ENCODE results near the gene ARHGAP21.
"Not testable (repeated sequence)": the region's sequence is repeated elsewhere in the genome, so short reads cannot be mapped to it uniquely, and the experiment has no call there.

The ARHGAP21 gene

DNA sequence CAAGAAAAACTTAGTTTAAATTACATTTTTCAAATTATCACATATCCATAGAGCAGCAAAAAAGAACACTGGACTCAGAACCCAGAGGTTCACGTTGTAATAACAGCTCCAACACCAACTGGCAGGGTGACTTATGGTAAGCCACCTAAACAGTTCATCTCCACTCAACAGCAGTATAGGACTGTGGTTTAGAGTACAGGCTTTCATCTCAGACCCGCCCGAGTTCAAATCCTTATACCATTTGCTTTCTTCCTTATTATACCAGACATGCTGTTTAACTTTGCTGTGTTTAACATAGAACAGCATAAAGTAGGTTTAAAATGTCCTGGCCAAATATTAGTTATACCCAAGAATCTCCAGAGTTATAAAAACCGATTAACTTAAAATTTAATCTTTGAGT is 97.9 kb downstream of the ARHGAP21 start:
- no peak for DNase-seq

DNA sequence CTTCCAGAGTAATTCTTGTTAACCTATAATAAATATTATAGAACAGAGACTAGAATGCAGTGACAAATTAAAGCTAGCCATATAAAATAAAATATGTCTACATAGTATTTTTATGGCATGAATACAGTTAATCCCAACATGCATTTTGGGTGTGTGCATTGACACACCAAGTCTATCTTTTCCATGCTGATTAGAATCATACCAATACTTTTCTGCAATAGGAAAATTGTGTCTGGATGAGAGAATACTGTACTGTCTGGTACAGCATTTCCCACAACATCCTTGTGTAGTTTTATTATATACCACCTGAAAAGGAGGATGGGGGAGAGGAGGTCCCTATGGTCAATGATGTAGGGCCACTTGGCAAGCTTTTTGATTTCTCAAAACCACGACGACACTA is 100.3 kb downstream of the ARHGAP21 start:
- DNase-seq: no peak

DNA sequence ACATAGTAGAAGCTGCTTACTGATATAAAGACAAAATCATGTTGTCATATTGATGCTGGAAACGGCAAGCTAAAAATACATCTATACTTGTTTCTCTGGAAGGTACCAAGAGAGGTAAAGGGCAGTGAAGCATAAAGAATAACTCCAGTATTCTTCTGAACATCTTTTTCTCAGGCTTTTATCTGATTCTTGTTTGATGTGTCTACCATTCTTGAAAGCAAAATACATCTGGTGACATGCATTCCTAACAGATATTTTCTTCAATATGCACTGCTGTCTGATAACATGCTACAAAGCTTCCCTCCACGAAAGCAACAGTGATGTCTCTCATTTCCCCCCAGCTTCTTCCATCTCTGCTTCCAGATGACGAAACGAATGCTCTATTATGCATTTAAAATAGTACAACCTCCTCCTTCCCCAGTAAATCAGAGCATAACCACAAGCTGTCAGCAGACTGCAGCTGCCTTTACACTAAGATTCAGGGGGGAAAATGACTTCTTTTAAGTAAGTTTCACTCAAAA is 100.8 kb downstream of the ARHGAP21 start:
- DNase-seq: peak; percentile 57

DNA sequence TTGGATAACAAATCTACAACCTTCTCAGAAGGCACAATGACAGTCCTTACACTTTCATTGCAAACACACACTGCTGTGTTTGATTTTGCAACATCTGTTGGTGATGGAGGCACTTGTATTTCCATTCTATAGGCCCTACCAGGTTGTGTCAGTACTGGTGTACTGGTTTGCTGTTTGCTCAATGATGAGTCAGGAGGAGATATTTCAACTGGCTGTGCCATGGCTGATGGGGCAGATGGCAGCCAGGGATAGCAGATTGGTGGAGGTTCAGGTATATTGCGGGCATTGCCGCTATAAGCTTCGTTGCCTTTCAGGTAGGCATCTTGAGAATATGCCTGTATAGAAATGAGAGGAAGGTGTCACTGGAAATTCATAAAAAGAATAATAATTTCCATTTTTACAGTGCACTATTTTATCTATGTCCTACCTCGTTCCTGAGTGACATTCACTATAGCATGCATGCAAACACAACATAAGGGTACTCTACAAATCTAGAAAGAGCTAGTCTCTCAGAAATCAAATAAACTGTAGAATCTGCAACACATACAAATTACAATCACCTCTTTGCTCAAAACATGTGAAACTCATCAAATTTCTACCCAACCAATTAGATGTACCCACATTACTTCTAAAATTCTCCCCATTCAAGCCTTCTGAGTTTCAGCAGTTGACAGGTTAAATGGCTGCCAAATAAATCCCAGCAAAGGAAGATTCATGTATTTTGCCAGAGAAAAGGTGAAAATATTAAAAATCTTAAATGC is 102.5 kb downstream of the ARHGAP21 start:
- DNase-seq: not testable (repeated sequence)

DNA sequence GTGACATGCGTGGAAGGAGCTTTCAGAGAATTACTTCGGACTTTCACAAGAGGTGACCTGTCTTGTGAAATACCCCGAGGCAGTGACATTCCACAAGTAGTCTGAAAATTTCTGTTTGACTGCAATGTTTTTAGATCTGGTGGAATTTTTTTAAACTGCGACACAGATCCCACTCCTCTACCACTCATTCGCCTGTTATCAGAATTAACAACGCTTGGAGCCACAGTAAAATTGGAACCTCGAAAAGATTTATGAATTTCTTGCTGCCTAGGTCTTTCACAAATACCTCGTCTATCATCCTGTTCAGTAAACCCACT is 103.7 kb downstream of the ARHGAP21 start:
- DNase-seq: not testable (repeated sequence)

DNA sequence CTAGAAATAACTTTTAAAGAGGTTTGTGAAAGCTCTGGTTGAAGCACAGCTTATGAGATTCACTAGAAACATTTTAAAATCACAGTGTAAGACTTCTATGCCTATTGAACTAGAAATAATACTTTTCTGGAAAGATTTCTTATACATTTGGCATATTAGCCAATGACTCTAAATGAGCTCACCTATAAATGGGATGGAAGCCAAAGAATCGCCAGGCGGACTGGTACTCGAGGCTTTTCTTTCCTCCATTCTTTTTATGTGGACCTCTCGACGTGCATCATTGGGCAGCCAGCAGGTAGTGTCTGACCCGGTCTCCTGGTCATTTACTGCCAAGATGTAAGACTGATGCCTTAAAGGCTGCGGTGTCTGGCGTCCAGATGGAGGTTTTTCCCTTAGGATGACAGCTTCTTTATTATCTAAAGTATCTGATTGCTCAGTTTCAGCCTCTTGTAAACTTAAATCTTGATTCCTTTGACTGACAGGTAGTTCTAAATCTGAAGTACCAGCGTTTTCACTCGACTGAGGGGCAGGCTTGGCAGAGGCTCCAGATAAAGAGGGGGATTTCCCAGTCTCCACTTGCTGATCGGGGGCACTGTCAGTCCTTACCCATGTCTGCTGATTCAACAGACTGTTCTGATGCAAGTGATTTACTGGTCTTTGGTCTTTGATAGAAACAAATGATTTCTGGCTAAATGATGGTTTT is 104.2 kb downstream of the ARHGAP21 start:
- DNase-seq: not testable (repeated sequence)

DNA sequence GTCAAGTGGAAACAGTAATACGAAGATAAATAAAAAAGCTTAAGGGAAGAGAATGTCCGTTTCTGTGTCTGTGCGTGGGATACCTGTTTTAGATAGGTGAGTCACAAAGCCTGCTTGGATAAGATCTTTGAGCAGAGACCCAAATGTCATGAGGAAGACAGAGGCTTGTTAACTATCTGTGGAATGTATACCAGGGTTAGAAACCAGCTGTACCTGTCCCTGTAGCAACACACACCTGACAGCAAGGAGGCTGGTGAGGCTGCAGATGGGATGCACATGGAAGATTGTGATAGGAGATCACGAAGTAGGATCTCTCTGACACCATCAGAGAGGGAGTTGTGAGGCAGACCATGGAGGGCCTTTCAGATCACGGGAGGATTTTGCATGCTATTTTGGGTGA is 105.3 kb downstream of the ARHGAP21 start:
- DNase-seq: no peak

DNA sequence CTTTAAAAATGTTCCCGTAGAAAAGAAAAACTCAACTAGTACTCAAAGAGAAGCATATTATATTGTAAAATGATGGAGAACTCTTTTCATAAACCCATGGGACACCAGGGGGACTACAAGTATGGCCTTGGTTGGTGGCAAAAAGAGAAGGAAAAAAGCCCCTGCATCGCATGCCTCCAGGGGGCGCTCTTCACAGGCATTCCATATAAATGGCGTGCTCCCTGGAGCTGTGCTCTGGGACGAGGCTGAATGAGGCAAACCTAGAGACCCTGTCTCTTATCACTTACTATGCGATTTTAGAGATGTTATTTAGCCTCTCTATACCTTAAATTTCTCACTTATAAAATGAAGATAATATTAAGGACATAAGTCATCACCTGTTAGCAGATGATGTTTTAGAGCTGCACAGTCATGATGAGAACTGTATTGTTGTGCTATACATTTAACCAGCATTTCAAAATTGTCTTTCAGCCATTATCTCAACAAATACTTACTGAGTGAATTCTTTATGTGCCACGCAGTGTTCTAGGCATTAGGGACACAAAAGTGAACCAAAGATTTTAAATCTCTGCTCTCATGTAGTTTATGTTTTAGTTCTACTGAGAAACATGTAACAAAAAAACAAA is 105.8 kb downstream of the ARHGAP21 start:
- DNase-seq: peak; percentile 49

DNA sequence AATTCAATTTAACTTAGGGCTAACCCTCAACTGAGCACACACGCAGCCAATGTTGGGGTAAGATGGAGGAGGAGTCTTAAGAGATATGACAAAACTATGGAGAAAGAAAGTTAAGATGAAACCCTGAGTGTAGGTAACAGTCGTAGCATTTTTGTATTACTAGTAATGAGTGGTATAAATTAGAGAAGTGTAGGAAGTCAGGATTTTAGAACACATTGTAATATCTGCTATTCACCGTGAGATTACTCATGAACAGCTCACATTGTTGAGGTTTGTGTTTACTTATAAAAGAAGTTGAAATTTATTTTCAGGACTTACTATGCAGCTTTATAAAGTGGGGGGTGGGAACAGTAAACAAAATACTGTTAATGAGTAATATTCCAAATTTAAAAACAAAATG is 107.2 kb downstream of the ARHGAP21 start:
- no peak for DNase-seq

DNA sequence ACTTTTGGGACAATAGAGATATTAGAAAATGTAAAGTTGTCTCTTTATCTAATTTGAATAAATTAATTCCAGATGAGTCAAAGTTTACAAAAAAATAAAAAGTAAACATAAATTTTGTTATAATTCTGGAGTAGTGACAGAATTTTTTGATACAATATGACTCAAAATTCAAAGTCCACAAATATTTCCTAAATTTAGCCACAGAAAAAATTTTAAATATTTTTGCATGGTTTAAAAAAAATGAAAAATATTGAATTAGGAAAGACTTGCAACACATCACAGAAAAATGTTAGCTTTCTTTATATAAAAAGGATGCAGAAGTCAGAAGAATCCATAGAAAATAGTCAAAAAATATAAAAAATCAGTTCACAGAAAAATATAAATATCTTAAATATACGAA is 117.7 kb downstream of the ARHGAP21 start:
- peak; percentile 52 for DNase-seq

DNA sequence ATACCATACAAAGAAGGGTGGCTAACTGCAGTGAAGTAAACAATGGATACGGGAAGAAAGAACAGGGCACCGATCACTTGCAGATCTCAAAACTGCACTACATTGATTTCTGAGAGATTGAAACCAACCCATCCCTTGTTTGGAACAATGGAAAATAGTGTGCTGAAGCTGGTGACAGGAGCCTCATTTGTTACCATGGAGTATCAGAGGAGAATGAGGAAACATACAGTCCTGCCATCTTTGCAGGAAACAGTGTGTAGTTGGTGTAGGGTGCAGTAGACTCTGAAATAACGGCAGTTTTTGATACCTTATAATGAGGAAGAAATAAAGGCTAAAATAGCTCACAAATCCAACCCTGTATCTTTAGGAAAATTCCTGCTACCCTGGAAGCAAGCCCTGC is 118.5 kb downstream of the ARHGAP21 start:
- no peak for DNase-seq

DNA sequence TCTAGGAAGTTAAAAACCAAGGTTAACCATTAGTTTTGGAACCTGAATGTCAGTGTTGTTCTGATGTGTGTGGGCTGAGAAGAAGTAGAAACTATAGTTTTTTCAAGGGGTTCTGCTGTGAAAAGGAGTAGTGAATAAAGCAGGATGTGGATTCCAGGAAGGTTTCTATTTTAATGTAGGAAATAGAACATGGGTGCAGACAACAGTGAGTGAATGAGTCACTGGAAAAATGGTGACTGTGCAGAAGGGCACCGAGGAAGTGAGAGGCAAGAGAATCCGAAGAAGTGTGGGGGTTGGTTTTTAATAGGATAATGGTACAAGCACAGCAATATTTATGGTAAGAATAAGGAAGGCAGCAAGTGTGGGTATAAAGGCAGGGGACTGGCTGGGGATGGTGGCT is 120.4 kb downstream of the ARHGAP21 start:
- peak; percentile 54 for DNase-seq

DNA sequence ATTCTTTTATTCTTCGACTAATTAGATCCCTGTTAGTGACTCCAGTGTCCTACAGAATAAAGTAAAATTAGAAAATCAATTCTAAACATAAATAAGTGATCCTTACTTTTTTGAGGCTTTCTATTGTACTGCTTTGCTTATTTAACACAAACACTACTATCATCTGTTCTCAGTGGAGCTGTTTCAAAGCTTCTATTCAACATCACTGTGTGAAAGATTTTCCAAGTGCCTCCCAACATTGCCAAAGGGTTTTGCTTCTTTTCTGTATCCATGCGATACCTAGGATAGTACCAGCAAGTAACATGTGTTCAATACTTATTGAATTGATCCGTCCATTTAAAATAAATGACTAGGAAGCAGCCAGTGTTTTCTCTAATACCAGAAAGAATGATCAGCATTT is 125.7 kb downstream of the ARHGAP21 start:
- DNase-seq: no peak

DNA sequence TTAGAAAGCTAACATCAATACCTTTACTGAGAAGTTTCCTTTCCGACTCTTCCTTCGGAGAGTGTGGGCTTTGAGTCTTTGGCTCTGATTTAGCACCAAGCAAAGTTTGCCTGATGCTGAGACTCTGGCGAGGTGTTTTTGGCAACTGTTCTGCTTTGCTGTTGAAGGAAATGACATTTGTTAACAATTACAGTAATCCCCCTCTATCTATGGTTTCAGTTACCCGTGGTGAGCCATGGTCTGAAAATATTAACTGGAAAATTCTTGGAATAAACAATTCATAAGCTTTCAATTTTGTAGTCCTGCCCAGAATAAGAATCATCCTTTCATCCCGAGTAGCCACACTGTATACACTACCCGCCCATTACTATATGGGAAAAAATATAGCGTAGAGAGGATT is 126.3 kb downstream of the ARHGAP21 start:
- DNase-seq: peak; percentile 41

DNA sequence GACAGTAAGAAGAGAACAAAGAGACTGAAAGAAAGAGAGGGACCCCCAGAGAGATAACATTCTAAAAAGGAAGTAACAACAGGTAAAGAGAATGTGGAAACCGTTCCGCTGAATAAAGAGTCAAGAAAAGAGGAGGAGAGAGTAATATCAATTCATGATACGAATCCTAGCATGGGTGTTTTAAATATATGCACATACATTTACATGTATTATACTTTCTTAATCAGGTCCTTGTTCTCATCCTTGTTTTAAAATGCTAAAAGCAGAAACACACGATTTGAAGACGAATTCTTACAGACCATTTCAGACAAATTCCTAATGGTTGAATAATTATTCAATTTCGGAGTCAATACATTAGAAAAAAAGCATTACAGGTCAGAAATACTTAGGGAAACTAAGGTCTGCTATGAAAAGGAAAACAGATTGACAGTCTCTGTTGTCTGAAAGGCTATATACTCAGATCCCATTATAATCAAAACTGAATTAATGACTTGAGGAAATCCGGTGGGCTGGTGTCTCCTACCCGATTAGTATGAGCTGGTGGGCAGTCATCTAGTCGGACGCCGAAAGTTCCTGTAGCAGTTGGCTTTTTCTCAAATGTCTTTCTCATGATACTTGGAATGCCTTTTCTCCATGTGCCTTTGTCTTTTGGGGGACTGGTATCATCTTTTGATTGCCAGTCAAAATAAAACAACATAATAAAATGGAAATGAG is 127.3 kb downstream of the ARHGAP21 start:
- no peak for DNase-seq

DNA sequence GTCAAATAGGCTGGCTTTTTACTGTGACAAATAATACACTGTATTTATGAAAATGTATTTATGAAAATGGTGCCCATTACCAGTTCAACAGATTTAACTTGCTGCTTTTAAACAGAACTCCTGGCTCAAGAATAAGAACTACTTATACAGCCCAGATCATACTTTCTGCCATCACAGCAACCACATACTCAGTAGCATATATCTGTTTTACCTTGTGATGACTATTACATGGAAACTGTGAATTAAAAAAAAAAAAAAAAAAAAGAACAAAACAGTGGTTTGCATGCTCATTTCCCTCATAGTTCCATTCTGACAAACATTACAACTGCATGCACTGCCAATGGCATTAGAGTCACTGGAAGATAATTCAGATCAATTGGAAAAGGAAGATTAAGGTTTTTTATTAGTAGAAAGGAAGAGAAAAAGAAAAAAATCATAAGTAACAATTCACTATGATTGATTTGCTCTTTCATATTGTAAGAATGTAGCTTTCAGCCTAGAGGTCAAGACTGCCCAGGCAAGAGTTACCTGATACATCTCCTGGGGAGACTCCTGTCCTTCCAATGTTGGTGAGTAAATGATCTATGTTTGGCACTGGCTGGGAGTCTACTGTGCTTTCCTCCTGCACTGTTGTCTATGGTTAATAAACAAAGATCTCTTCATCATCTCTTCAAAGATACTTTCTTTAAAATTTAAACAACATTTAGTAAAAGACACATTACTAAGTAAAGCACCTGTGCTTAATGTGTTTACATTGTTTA is 132.8 kb downstream of the ARHGAP21 start:
- DNase-seq: no peak

DNA sequence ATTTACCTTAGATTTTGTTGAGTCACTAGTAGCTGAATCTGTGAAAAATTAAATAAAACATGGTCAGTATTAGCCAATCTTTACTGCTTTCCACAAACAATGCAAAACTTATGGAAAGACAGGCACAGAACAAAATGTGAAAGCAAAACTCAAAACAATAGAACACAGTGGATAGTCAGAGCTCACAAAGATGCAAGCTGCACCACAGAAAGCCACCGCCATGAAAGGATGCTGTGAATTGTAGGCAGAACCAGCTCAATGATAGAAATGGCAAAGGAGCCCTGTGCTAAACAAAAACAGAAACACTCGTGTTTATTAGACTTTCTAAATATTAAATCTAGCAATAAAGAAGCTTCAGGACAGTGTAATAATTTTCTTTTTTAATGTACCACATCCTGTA is 134.4 kb downstream of the ARHGAP21 start:
- DNase-seq: no peak

DNA sequence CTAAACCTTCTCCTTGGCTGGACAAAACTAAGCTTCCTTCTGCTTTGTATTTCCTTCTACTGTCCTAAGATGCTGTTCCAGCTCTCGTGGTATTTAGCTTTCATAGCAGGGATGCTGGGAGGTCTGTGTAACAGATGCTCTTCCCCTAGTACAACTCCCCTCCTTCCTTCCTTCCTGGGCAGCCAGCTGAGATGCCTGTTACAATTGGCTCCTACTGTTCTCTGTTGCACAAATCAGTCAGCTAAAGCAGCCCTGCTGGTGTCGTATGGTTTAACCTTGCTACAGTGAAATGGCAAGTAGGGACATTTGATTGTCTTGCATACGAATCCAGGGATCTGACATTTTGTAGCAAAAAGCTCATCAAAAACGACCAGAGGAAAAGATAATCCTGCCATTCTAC is 143.8 kb downstream of the ARHGAP21 start:
- DNase-seq: peak; percentile 8

DNA sequence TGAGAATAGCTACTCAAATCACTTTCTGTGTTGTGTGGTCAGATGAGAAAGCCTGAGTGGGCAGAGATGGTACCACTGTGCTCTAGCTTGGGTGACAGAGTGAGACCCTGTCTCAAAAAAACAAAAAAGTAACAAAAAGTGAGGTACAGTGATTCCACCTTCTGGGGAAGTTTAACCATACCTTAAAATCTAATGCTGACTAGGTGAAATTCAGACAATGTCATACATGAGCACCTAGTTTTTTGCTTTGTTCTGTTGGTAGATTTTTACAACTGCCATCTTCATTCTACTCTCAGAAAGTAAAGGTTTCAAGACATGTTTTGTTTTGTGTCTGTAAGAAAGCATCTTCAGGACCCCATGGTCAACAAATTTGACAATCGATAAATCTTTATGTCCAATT is 144.2 kb downstream of the ARHGAP21 start:
- DNase-seq: no peak

DNA sequence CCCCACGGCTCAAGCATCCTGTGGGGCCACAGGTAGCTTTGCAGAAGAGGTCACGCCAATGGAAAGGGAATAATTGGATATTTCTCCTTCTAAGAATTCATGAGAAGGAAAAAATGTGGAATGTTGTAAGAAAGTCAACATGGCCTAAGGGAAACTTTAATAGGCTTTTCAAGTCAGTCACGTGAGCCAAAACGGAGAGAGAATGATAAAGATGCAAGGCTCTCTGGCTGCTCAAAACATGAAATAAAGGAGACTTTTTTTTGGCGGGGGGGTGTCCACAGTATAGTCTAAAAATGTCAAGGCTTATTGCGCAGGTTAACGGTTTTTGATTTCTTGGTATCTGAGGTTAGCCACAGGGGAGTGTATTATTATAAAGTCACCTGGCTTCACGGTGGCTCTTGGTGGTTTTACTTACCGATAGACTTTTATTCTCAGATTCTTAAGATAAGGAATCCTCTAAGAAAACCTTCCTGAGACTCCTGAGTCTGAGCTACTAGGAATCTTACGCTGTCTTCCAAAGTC is 148.1 kb downstream of the ARHGAP21 start:
- DNase-seq: no peak

DNA sequence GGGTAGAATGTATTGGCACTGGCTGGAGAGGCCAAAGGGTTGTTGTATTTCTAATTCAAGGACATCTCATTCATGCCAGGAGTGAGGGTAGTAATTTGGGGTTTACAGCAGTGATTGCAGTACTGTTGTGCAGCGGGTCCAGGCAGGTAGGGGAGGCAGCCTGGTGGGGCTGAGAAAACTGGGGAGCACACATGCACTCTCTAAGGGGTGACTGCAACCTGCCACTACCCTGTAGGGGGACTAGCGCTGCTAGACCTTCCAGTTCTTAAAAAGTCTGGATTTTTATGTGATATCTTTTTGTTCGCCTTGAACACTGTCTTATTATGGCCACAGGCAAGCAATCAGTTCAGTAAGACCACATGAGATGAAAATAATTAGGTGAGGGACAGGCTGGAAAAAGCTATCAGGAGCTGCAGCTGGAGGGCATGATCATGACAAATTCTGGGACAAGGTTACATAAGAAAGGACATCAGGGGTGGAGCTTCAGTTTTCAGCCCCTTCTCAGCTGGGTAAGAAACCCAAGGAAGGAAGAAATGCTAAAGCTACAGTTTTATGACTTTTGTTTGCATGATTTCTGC is 149.0 kb downstream of the ARHGAP21 start:
- DNase-seq: no peak

DNA sequence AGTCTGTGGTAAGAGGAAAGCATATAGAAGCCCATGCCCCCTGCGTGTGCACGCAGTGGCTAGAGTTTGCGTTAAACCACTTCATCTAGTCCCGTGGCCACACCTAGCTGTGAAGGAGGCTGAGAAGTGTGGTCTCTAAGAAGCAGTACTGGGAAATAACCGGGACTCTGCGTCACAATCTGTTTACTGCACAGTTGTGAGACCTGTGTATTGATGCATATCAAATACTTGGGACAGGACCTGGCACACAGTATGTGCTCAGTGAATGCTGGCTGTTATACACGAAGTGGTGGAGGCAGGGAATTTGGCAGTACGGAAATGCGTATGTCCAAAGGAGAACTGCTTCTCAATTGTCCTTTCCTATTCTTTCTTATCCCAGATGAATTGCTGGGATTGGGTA is 149.5 kb downstream of the ARHGAP21 start:
- DNase-seq: no peak
